CD4-positive, CD25-positive, alpha-beta regulatory T cell (primary cell): ENCODE measurements around the gene MRPS34. TPM values are rescaled to one million over a fixed set of nuclear protein-coding genes. Genes with fewer than 3 reads are reported as not detected.

Source experiments
- ATAC-seq, 2 donors: fragments of 150-1000 bp; cut with Tn5 transposase; one replicate each; pipeline ENCODE4 v1.10.0; 2021; ENCODE audit warnings: low read depth in 2 of 2, moderate number of reproducible peaks in 2 of 2, moderate library complexity in 1 of 2
- DNase-seq, 3 donors: peaks; one replicate each; pipeline versions ENCODE4 v3.0.0 to v3.0.0-alpha.2; 2012 to 2022; ENCODE audit warnings: mixed read lengths in 1 of 3
- H3K27ac ChIP-seq: one replicate; pipeline ENCODE4 v1.7.0; 2013; ENCODE audit warnings: mild to moderate bottlenecking, low read length; ENCODE audit not compliant: insufficient read depth, poor library complexity, severe bottlenecking
- H3K27me3 ChIP-seq: one replicate; pipeline ENCODE4 v1.7.0; 2013; ENCODE audit warnings: low read length; ENCODE audit not compliant: control insufficient read depth, insufficient read depth
- H3K36me3 ChIP-seq: one replicate; pipeline ENCODE4 v1.7.0; 2013; ENCODE audit warnings: mild to moderate bottlenecking, low read length, moderate library complexity; ENCODE audit not compliant: control insufficient read depth, insufficient read depth
- H3K4me1 ChIP-seq: 2 replicates; pipeline ENCODE4 v1.7.0; 2013; ENCODE audit warnings: mild to moderate bottlenecking, low read length; ENCODE audit not compliant: insufficient read depth, control insufficient read depth, poor library complexity, severe bottlenecking
- H3K4me3 ChIP-seq: one replicate; pipeline ENCODE4 v1.7.0; 2013; ENCODE audit warnings: low read depth, mild to moderate bottlenecking, low read length, moderate library complexity
- H3K9me3 ChIP-seq, 2 experiments: 1 replicate in 1 of 2; 2 replicates in 1 of 2; pipeline ENCODE4 v1.7.0; 2013; ENCODE audit warnings: low read length in 2 of 2, mild to moderate bottlenecking in 1 of 2, moderate library complexity in 1 of 2; ENCODE audit not compliant: control insufficient read depth in 2 of 2
- H3K27ac Mint-ChIP-seq, 3 donors: one replicate each; pipeline ENCODE4 v1.8.0; 2020 to 2022; ENCODE audit warnings: mild to moderate bottlenecking in 3 of 3, mixed read lengths in 3 of 3, moderate library complexity in 2 of 3
- H3K27me3 Mint-ChIP-seq: one replicate; pipeline ENCODE4 v1.8.0; 2022; ENCODE audit warnings: mild to moderate bottlenecking, mixed read lengths
- H3K36me3 Mint-ChIP-seq: one replicate; pipeline ENCODE4 v1.8.0; 2020; ENCODE audit warnings: mixed read lengths
- H3K4me1 Mint-ChIP-seq, 4 donors: one replicate each; pipeline ENCODE4 v1.8.0; 2020 to 2022; ENCODE audit warnings: mixed read lengths in 4 of 4, mild to moderate bottlenecking in 1 of 4
- H3K4me3 Mint-ChIP-seq, 4 donors: one replicate each; pipeline ENCODE4 v1.8.0; 2020 to 2022; ENCODE audit warnings: mild to moderate bottlenecking in 4 of 4, mixed read lengths in 4 of 4, moderate library complexity in 3 of 4
- H3K9me3 Mint-ChIP-seq, 7 donors: one replicate each; pipeline ENCODE4 v1.8.0; 2020 to 2022; ENCODE audit warnings: mixed read lengths in 7 of 7, mild to moderate bottlenecking in 3 of 7, moderate library complexity in 2 of 7
- polyA plus RNA-seq, 4 donors: library from polyadenylated mRNA; unstranded; fragments of 300-500 nt; fragmentation: Illumina TruSeq; gene quantifications; one replicate each; pipeline ENCODE4 v1.2.3, GENCODE V29; 2021
- total RNA-seq: library from RNA; stranded (reverse); gene quantifications from one replicate; pipeline ENCODE4 v1.2.3, GENCODE V29; 2022

MRPS34 gene
- total RNA-seq (46.5 TPM), polyA plus RNA-seq (100 to 1,000 TPM; 143 to 176 (median 155) TPM)

DNA sequence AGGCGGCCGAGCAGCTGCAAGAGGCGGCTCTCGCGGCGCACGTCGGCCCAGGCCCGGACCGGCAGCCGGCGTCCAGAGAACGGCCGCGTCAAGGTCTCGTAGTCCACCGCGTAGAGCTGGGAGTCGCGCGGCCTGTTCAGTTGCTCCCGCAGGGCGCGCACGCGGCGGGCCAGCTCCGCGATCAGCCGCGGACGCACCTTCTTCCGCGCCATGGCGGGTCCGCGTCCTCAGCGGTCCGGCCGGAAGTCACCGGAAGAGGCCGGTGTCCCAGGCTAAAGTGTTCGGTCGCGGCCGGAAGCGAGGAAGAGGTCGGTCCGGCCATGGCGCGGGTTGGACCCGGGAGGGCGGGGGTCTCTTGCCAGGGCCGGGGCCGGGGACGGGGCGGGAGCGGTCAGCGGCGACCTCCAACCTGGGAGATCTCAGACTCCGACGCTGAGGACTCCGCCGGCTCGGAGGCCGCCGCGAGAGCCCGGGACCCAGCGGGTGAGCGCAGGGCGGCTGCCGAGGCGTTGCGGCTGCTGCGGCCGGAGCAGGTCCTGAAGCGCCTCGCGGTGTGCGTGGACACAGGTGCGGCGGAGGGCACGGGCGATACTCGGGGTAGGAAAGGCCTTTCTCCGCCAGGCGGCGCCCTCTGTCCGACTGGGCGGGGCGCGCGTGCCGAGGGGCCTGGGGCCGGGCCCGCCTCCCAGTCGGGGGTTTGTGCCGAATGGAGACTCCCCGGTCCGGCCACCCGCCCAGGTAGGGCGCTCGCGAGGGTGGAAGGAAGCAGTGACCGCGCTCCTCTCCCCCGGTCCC, at the start of gene MRPS34:
Gene MRPS34 (minus strand): TSS at position 227 of the 795 bp plus-strand sequence. CDS start 15 bp downstream, at position 212.
- no peaks in the 10 kb centered on the region for H3K9me3 Mint-ChIP-seq
- H3K27me3 ChIP-seq, result no peaks in the 10 kb centered on the region
- H3K4me1 Mint-ChIP-seq, result peaks cover 0 to 18% (median 1%) of the 10 kb centered on the region in 4 donors
- H3K36me3 ChIP-seq, result peaks cover 12% of the 10 kb centered on the region
- no peaks in the 10 kb centered on the region for H3K9me3 ChIP-seq
- H3K27ac Mint-ChIP-seq, result peak within 1 kb of the TSS; percentile 85 to 97 (median 97)
- H3K36me3 Mint-ChIP-seq, result peaks cover under 1% of the 10 kb centered on the region
- H3K27ac ChIP-seq, result peak within 1 kb of the TSS; percentile 85
- peaks cover 46% of the 10 kb centered on the region for H3K4me1 ChIP-seq
- peak; percentile 50 to 51 for ATAC-seq
- no peaks in the 10 kb centered on the region for H3K27me3 Mint-ChIP-seq
- H3K4me3 ChIP-seq, result peak within 1 kb of the TSS; percentile 77
- DNase-seq, result peak; percentile 69 to 90 (median 78)
- H3K4me3 Mint-ChIP-seq, result peak within 1 kb of the TSS; percentile 89 to 98 (median 97)

DNA sequence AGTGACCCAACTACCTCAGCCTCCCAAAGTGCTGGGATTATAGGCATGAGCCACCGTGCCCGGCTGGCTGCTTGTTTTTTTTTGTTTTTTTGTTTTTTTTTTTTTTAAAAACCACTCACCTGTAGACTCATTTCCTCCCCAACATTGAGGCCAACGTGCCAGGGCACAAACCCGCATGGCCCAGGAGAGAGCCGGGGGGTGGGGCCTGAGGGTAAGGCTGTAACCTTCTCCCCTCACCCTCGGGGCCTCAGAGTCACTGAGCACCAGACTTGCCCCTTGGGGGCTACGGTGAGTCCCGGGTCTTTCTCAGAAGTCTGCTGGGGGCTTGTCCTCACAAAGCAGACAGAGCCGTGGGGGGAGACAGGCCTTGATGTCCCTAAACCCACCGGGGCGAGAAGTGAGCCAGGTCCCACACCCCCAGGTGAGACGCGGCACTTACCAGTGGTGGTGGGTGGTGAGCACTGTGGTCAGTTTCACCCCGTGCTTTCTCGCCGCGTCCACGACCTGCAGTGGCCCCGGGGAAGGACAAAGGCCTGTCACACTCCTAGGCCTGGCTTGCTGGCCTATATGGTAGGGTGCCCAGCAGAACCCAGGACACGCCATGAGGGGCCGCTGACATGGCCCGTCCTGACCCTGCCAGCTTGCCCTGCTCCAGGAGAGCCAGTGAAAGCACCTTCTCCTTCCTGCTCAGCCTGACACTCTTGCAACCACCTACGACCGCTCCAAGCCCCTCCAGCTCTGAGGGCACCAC, 49.1 kb upstream of the MRPS34 start:
- no peaks in the 10 kb centered on the region for H3K27me3 ChIP-seq
- no peak overlapping the region for H3K4me3 ChIP-seq
- Mint-ChIP-seq H3K4me3 (no peak overlapping the region), H3K27me3 (no peaks in the 10 kb centered on the region), H3K9me3 (no peaks in the 10 kb centered on the region), H3K27ac (no peak overlapping the region), H3K4me1 (peaks cover 0 to 23% (median 12%) of the 10 kb centered on the region in 4 donors), H3K36me3 (no peaks in the 10 kb centered on the region)
- no peak for ATAC-seq
- no peaks in the 10 kb centered on the region for H3K9me3 ChIP-seq
- no peak for DNase-seq
- H3K4me1 ChIP-seq, result peaks cover 25% of the 10 kb centered on the region
- H3K36me3 ChIP-seq, result peaks cover 20% of the 10 kb centered on the region
- no peak overlapping the region for H3K27ac ChIP-seq

DNA sequence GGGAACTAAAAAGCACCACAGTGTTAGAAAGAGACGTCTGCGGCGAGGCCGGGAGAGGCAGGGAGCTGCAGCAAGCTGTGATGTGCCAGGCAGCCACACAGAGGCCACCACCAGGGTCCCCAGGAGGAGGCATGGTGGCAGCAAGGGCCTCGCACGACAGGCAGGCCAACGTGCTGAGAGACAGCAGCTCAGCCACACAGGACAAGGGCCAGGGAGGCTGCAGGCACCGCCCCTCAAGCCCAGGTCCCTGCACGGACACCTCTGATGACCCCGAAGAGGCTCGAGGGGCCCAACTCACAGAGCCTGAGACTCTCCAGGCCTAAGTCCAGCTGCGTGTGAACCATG, 48.0 kb upstream of the MRPS34 start:
- peaks cover 0 to 22% (median 12%) of the 10 kb centered on the region in 4 donors for H3K4me1 Mint-ChIP-seq
- Histone ChIP-seq H3K27ac (no peak overlapping the region), H3K36me3 (peaks cover 28% of the 10 kb centered on the region), H3K9me3 (no peaks in the 10 kb centered on the region), H3K27me3 (no peaks in the 10 kb centered on the region), H3K4me3 (no peak overlapping the region), H3K4me1 (peaks cover 24% of the 10 kb centered on the region)
- peak overlapping the region in 1 of 3 donors; percentile 26 for H3K27ac Mint-ChIP-seq
- ATAC-seq (no peak), DNase-seq (no peak)
- H3K27me3 Mint-ChIP-seq, result no peaks in the 10 kb centered on the region
- H3K36me3 Mint-ChIP-seq, result no peaks in the 10 kb centered on the region
- no peaks in the 10 kb centered on the region for H3K9me3 Mint-ChIP-seq
- H3K4me3 Mint-ChIP-seq, result peak overlapping the region in 1 of 4 donors; percentile 54

DNA sequence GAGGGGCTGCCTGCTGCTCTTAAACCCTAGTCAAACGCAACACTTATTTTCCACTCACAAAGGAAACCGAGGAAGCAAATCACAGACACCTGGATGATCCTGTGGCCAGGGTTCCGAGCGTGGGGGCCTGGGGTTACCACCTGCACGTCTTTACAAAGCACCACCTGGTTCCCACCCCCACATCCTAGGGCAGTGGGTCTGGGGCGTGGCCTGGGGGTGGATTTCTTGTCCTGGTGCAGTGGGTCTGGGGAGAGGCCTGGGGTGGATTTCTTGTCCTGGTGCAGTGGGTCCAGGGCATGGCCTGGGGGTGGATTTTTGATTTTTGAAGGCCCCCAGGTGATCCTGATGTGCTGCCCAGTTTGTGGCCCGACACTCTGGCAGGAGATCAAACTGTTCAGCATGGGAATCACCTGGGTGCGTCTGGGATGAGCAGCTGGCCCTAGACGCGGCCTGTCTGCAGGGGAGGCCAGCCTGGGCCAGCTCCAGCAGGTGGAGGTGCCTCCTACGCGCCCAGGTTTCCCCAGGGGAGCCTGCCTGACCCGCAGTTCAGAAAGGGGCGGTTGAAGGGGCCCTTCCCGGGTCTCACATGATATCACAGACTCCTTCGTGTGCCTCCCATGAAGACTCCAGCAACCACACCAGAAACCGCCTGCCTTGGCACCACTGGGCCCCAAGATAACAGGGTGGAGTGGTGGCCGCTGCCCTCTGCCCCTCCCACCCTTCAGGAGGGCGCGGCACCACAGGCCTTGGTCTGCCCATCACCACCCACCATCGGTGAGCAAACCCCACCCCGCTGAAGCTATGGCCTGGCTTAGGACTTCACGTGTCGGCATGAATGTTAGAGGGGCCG, 47.4 kb upstream of the MRPS34 start:
- Mint-ChIP-seq H3K36me3 (peaks cover 4% of the 10 kb centered on the region), H3K4me3 (no peak overlapping the region), H3K27ac (no peak overlapping the region), H3K9me3 (no peaks in the 10 kb centered on the region), H3K4me1 (peaks cover 0 to 16% (median 13%) of the 10 kb centered on the region in 4 donors), H3K27me3 (no peaks in the 10 kb centered on the region)
- H3K4me1 ChIP-seq, result peaks cover 18% of the 10 kb centered on the region
- DNase-seq (no peak), ATAC-seq (no peak)
- no peak overlapping the region for H3K27ac ChIP-seq
- H3K27me3 ChIP-seq, result no peaks in the 10 kb centered on the region
- H3K36me3 ChIP-seq, result peaks cover 31% of the 10 kb centered on the region
- H3K4me3 ChIP-seq, result no peak overlapping the region
- no peaks in the 10 kb centered on the region for H3K9me3 ChIP-seq

DNA sequence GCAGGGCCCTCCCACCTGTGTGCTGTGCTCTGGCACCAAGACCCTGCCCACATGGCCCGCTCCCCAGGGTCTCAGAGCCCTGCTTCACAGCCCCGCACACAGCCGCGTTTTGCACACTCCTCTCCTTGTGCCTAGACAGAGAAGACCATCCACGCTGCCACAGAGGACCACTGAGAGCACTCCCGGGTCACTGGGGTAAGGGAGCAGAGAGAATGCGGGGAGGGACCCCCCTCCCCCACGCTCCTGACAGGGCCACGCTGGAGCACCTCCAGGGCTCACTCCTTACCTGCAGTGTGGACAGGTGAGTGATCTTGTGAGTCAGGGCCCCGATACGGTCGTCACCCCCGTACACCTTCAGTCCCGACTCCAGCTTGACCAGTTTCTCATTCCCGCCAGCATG, 46.7 kb upstream of the MRPS34 start:
- Mint-ChIP-seq H3K27me3 (no peaks in the 10 kb centered on the region), H3K4me3 (no peak overlapping the region), H3K9me3 (no peaks in the 10 kb centered on the region), H3K36me3 (peaks cover 9% of the 10 kb centered on the region), H3K4me1 (peaks cover 0 to 10% (median 10%) of the 10 kb centered on the region in 4 donors), H3K27ac (no peak overlapping the region)
- DNase-seq (no peak), ATAC-seq (no peak)
- H3K9me3 ChIP-seq, result no peaks in the 10 kb centered on the region
- no peak overlapping the region for H3K4me3 ChIP-seq
- peaks cover 37% of the 10 kb centered on the region for H3K36me3 ChIP-seq
- no peaks in the 10 kb centered on the region for H3K27me3 ChIP-seq
- H3K27ac ChIP-seq, result no peak overlapping the region
- H3K4me1 ChIP-seq, result peaks cover 11% of the 10 kb centered on the region

DNA sequence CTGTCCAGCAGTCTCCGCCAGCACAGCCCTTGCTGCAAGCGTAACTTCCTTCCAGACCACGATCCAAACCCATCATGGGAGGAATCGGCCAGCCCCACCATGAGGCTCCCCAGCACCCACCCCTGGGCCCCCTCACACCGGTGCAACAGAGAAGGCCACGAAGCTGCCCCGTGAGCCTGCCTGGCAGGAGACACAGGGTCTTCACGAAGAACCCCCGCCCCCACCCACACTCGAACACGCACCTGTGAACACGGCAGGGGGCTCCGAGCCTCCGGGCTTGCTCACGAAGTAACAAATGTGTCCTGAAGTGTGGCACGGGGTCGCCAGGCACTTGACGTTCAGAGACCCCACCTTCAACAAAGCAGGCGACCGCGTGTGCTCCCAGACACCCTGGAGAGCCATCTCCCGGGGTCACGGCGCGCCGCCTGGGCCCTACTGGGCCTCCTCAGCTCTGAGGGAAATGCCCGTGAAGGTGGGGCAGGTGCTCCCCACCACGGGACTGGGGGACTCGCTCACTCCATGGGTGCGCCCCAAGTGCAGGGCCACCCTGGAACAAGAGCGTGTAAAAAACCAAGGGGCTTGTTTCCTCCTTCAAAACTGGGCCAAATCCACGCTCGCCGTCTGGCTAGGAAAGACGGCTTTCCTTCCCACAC, 46.1 kb upstream of the MRPS34 start:
- Histone ChIP-seq H3K4me3 (no peak overlapping the region), H3K36me3 (peaks cover 37% of the 10 kb centered on the region), H3K9me3 (no peaks in the 10 kb centered on the region), H3K4me1 (peaks cover 7% of the 10 kb centered on the region), H3K27ac (no peak overlapping the region), H3K27me3 (no peaks in the 10 kb centered on the region)
- Mint-ChIP-seq H3K4me1 (peaks cover 0 to 7% (median 4%) of the 10 kb centered on the region in 4 donors), H3K36me3 (peaks cover 9% of the 10 kb centered on the region), H3K9me3 (no peaks in the 10 kb centered on the region), H3K4me3 (no peak overlapping the region), H3K27ac (no peak overlapping the region), H3K27me3 (no peaks in the 10 kb centered on the region)
- ATAC-seq, result no peak
- no peak for DNase-seq
